ENCODE measurements around the gene SH3PXD2A. TPM values are rescaled to one million over a fixed set of nuclear protein-coding genes. Genes with fewer than 3 reads are reported as not detected.
A peak's percentile ranks its signal among the peaks of the same experiment; 100 is the strongest.
"Not testable (repeated sequence)": the region's sequence is repeated elsewhere in the genome, so short reads cannot be mapped to it uniquely, and the experiment has no call there.

Gene SH3PXD2A
- total RNA-seq, 1 donor from 2014 or later, result 35.2 TPM

DNA sequence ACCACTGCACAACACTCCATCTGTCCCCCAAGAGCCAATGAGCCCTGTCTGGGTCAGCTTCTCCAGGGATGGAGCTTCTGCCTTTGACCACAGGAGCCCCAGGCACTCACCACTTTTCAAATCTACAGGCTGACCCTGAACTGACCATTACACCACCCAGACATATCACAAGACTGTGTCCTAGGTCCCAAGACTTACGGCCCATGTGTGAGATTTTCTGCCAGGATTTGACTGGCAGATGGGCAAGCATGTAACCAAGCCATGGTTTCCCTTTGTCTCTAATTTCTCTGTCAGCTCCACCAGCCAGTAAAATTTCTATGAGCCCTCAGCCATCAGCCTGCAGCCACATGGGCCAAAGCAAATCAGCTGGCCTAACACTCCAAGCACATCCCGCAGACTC, 92.5 kb downstream of the SH3PXD2A start:
- Histone ChIP-seq H3K36me3 (no peaks in the 10 kb centered on the region), H3K4me1 (peaks cover 76% of the 10 kb centered on the region), H3K9me3 (no peaks in the 10 kb centered on the region), H3K27me3 (no peaks in the 10 kb centered on the region), H3K4me3 (no peak overlapping the region), H3K27ac (peak overlapping the region; percentile 11)
- TF ChIP-seq, protein P1, sequence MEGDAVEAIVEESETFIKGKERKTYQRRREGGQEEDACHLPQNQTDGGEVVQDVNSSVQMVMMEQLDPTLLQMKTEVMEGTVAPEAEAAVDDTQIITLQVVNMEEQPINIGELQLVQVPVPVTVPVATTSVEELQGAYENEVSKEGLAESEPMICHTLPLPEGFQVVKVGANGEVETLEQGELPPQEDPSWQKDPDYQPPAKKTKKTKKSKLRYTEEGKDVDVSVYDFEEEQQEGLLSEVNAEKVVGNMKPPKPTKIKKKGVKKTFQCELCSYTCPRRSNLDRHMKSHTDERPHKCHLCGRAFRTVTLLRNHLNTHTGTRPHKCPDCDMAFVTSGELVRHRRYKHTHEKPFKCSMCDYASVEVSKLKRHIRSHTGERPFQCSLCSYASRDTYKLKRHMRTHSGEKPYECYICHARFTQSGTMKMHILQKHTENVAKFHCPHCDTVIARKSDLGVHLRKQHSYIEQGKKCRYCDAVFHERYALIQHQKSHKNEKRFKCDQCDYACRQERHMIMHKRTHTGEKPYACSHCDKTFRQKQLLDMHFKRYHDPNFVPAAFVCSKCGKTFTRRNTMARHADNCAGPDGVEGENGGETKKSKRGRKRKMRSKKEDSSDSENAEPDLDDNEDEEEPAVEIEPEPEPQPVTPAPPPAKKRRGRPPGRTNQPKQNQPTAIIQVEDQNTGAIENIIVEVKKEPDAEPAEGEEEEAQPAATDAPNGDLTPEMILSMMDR (IDR thresholded peaks at IDR 0.05), result no peak
- no peak for ATAC-seq
- intact Hi-C loops (cut with DNase I), result no loop called here
- no peak for DNase-seq

DNA sequence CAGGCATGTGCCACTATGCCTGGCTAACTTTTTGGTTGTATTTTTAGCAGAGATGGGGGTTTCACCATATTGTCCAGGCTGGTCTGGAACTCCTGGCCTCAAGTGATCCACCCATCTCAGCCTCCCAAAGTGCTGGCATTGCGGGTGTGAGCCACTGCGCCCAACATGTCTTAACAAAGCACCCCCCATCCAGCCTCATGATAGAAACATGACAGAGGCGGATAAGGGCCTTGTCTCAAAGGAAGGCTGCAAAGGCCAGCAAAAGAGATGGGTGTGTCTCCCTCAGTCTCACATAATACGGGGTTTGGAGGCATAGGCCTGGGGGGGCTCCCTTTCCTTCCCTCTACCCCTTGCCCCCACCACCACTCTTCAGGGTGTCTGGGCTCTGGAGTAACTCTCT, 93.2 kb downstream of the SH3PXD2A start:
- H3K4me3 ChIP-seq, result no peak overlapping the region
- intact Hi-C loops (cut with DNase I), result no loop called here
- peaks cover 82% of the 10 kb centered on the region for H3K4me1 ChIP-seq
- TF ChIP-seq, protein P1 (IDR thresholded peaks at IDR 0.05), result no peak
- ATAC-seq, result no peak
- no peaks in the 10 kb centered on the region for H3K9me3 ChIP-seq
- DNase-seq, result no peak
- no peak overlapping the region for H3K27ac ChIP-seq
- H3K36me3 ChIP-seq, result no peaks in the 10 kb centered on the region
- H3K27me3 ChIP-seq, result no peaks in the 10 kb centered on the region

DNA sequence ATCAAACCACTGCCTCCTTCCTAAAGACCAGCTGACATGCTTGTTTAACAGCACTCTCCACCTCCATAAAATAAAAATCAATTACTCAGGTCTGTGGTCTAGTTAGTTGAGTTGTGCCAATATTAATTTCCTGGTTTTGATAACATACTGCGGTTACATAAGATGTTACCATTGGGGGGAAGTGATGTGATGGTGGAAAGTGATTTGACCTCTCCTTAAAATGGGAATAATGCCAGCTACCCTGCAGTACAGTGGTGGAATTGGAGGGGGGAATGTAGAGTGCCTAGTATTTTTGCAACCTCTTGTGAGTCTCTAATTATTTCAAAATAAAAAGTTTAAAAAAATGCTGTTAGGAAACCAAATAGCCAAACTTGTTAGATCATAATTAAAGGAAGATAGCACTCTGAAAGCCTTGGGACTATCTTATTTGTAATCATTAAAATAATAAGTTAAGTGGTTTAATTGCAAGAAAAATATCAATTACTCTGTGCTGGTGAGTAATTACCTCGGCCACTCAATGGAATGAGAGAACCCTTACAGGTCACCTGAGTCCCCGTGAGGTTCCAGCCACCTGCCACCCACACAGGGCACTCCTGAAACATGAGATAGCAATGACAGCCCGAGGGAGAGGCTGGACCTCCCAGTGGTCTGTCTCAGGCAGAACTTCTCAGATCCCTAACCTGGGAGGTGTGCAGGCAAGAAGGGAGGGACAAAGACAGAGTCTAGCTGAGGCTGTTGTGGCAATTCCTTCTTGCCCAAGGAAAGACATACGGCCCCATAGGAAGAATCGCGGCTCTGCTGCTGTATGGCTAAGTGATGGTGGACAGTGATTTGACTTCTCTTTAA, 94.1 kb downstream of the SH3PXD2A start:
- H3K9me3 ChIP-seq, result no peaks in the 10 kb centered on the region
- no peak for DNase-seq
- TF ChIP-seq, protein P1 (IDR thresholded peaks at IDR 0.05), result no peak
- no peaks in the 10 kb centered on the region for H3K36me3 ChIP-seq
- H3K27ac ChIP-seq, result no peak overlapping the region
- no peak for ATAC-seq
- H3K4me3 ChIP-seq, result no peak overlapping the region
- H3K4me1 ChIP-seq, result peaks cover 74% of the 10 kb centered on the region
- intact Hi-C loops (cut with DNase I), result no loop called here
- no peaks in the 10 kb centered on the region for H3K27me3 ChIP-seq

DNA sequence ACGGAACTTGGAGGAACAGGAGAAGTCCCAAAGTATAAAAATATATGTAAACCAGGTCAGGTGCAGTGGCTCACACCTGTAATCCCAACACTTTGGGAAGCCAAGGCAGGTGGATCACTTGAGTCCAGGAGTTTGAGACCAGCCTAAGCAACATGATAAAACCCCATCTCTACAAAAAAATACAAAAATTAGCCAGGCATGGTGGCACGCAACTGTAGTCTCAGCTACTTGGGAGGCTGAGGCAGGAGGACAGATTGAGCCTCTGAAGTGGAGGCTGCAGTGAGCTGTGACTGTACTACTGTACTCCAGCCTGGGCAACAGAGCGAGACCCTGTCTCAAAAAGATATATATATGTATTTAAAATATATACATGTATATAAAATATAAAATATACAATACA, 95.1 kb downstream of the SH3PXD2A start:
- H3K36me3 ChIP-seq; intact Hi-C loops (cut with DNase I); H3K27me3 ChIP-seq; H3K27ac ChIP-seq; H3K9me3 ChIP-seq; DNase-seq; ATAC-seq; H3K4me3 ChIP-seq: not testable (repeated sequence)
- H3K4me1 ChIP-seq, result peaks cover 68% of the 10 kb centered on the region

DNA sequence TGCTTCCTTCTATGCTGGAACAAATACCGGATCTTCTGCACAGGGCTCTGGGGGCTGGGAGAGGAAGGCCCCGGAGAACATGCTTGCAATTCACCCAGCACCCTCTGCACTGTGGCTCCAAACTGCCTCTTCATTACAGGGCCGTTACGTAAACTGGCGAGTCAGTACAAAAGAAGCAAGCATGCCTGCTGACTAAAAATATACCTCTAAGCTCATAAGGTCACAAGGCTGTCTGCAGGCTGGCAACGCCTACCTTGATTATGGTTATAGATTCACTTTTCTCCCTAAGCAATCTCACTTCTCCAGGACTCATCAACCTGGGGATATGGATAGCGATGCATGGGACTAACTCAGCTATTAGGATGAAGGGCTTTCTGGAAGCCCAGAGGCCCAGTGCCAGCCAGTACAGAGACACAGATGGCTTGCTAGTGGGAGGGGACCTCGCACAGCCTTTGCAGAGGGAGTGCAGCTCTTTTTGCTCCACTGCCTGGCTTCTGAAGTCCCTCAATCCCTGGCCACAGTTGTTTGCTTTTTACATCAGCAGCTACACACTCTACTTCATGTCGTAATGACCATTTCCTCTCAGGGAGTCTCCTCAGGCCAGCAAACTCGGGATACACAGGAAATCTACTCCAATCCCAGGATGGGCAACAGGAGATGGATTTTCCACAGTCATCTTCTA, 96.1 kb downstream of the SH3PXD2A start:
- peak; percentile 64 for ATAC-seq
- intact Hi-C loops (cut with DNase I), result no loop called here
- Histone ChIP-seq H3K9me3 (no peaks in the 10 kb centered on the region), H3K27me3 (no peaks in the 10 kb centered on the region), H3K27ac (peak overlapping the region; percentile 81), H3K4me3 (no peak overlapping the region), H3K4me1 (peaks cover 61% of the 10 kb centered on the region), H3K36me3 (no peaks in the 10 kb centered on the region)
- TF ChIP-seq, protein P1 (IDR thresholded peaks at IDR 0.05), result no peak
- no peak for DNase-seq

DNA sequence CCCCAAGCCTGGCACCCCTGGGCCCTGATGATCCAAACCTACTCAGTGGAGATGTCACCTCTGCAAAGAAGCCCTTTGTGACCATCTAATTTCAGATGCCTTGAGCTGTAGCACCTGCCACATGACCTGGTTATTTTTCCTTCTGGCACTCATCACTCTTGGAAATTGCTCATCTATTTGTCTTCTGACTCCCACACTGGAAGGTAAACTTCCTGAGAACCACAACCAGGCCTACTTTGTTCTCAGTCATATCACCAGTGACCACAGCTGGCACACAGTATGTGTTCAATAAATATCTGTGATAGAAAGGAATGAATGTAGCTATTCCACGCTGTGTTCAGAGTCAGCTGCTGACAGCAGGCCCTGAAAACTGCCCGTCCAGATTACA, 97.1 kb downstream of the SH3PXD2A start:
- Histone ChIP-seq H3K4me1 (peaks cover 55% of the 10 kb centered on the region), H3K9me3 (no peaks in the 10 kb centered on the region), H3K4me3 (no peak overlapping the region), H3K27ac (peak overlapping the region; percentile 58), H3K27me3 (no peaks in the 10 kb centered on the region), H3K36me3 (no peaks in the 10 kb centered on the region)
- TF ChIP-seq, protein P1 (IDR thresholded peaks at IDR 0.05), result no peak
- DNase-seq (no peak), ATAC-seq (no peak)
- intact Hi-C loops (cut with DNase I), result no loop called here
